Activated CD4-positive, alpha-beta T cell treated with anti-CD3 and anti-CD28 coated beads, Interleukin-2, amount 50 U/mL, for 1 hour (primary cell): ENCODE measurements around the gene ARHGAP31.
"Not testable (repeated sequence)": the region's sequence is repeated elsewhere in the genome, so short reads cannot be mapped to it uniquely, and the experiment has no call there.

Experiments used
- DNase-seq: peaks from one replicate; pipeline ENCODE4 v3.0.0-alpha.2; 2020

Gene ARHGAP31

DNA sequence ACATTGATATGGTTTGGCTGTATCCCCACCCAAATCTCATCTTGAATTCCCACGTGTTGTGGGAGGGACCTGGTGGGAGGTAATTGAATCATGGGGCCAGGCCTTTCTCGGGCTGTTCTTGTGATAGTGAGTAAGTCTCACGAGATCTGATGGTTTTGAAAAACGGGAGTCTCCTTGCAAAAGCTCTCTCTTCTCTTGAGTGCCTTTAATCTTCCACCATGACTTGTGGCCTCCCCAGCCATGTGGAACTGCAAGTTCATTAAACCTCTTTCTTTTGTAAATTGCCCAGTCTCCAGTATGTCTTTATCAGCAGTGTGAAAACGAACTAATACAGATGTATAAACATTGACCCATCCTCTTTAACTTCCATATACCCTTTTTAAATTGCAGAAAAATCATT lies 26.6 kb downstream of the ARHGAP31 start:
- not testable (repeated sequence) for DNase-seq

- DNase-seq, result peak; percentile 14
Measured at GRCh38 chr3:119322021-119322834, 28.0 kb downstream of the ARHGAP31 start.

DNA sequence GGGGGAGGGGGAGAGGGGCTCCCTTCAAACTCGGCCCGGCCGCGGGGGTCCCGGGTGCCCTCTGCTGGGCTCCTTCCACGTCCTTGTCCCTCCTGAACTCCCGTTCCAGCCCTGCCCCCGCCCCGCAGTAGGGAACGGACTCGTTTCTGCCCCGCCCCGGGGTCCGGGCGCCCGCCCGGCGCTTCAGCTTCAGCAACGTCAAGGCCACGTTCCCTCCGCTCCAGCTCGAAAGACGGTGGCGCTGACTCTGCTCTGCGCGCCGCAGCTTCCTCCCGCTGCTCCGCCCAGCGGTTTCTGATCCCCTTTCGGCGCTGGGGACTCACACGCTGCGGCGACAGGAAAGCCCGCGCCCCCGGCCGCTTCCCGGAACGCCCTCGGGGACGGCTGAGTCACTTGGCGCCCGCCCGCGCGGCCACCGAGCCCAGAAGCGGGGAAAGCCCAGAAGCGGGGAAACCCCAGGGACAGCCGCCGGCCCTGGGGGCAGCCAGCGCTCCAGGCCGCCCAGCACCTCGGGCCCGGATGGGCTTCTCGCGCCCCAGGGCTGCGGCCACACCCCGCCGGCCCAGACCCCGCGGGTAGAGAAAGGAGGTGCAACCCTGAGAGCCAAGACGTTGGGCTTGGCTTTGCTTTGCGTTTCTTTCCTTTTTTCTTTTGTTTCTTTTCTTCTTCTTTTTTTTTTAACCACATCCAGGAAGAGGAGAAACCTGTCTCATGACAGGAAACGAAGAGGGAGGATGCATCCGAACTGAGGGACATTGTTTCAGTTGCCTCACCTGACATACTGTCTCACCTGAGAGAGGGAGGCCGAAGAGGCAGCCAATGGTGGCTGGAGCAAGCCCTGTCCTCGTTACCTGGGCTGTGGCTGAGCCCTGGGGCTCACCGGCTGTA lies 28.9 kb downstream of the ARHGAP31 start:
- DNase-seq, result peak; percentile 88

- no peak for DNase-seq
Measured at GRCh38 chr3:119323723-119324085, 29.5 kb downstream of the ARHGAP31 start.

DNA sequence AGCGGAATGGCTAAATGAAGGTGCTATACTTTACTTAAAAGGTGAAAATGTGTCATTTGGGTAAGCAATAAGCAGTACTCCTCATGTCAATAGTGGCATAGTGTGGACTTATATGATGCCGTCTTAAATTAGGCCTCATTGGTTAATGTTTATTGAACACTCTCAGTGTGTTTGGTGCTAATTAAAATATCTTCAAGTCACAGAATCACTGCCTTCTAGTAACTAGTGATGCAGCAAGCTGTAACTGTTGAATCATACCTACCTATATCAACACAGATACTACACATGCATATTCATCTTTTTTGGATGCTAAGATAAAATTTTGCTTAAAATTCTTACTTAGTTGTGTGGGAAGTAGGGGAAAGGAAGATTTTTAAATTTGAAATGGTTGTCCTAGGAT lies 30.7 kb downstream of the ARHGAP31 start:
- DNase-seq, result no peak

- no peak for DNase-seq
Measured at GRCh38 chr3:119326976-119327375, 32.8 kb downstream of the ARHGAP31 start.

GRCh38 chr3:119329551-119329950 lies 35.4 kb downstream of the ARHGAP31 start:
- no peak for DNase-seq

GRCh38 chr3:119330181-119330580 lies 36.0 kb downstream of the ARHGAP31 start:
- DNase-seq, result no peak

- no peak for DNase-seq
Measured at GRCh38 chr3:119330858-119331257, 36.7 kb downstream of the ARHGAP31 start.

DNA sequence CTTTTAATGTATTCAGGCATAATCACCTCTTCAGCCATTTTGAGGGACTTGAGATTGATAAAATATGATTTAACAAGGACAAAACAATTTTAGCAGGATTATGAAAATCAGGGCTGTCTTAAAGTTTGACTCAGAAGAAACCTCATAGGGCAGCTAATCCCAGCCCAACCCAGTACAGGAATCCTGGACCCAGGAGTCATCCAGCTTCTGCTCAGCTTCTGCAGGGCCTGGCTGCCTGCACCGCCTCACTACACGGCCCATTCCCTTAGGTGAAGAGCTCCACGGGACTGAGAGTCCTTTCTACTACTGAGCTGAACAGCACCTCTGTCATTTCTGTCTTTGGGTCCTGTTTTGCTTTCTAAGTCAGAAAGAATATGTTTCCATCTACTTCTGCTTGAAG lies 37.5 kb downstream of the ARHGAP31 start:
- DNase-seq, result no peak

- DNase-seq, result no peak
Measured at GRCh38 chr3:119333773-119334509, 39.8 kb downstream of the ARHGAP31 start.

DNA sequence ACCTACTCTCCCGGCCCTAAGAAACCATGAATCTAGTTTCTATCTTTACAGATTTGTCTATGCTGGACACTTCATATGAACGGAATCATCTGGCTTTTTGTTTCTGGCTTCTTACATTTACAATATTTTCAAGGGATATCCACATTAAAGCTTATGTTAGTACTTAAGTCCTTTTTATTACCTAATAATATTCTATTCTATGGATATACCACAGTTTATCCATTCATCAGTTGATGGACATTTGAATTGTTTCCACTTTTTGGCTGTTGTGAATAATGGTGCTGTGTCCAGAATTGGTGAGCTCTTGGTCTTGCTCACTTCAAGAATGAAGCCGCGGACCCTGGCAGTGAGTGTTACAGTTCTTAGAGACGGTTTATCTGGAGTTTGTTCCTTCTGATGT lies 42.6 kb downstream of the ARHGAP31 start:
- no peak for DNase-seq

GRCh38 chr3:119337407-119337806 lies 43.2 kb downstream of the ARHGAP31 start:
- not testable (repeated sequence) for DNase-seq

DNA sequence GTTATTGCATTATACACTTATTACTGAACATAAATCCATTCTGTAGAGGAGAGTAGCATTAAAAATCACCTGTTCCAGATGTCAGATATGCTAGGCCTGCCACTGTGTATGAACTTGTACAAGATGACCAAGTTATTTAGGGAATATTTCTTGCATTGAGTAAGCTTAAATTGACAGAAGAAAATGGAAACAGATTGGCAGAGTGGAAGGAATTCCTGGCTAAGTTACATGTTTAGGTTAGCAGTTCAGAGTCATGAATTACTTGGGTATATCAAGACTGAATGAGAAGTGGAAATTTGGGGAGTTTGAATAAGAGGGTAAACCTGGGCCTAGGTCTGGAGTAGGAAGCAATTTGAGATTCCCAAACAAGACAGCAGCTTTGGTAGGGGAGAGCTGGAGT lies 44.6 kb downstream of the ARHGAP31 start:
- no peak for DNase-seq

- no peak for DNase-seq
Measured at GRCh38 chr3:119340014-119340413, 45.8 kb downstream of the ARHGAP31 start.

DNA sequence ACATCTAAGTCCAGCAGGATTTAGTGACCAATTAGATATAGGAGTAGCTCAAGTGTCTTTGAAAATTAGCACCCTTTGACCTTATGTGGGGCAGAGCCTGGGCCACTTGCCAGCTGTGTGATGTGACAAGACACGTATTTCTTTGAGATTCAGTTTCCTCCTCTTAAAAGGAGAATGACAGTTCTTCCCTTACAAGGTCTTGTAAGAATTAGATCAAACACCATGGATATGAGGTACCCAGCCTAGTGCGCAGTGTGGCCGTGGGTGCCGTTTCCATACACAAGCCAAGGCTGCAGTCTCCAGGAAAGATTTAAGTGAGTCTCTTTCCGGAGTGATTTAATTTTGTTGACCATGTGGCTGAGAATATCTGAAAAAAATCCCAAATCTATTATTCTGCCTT lies 46.3 kb downstream of the ARHGAP31 start:
- no peak for DNase-seq

DNA sequence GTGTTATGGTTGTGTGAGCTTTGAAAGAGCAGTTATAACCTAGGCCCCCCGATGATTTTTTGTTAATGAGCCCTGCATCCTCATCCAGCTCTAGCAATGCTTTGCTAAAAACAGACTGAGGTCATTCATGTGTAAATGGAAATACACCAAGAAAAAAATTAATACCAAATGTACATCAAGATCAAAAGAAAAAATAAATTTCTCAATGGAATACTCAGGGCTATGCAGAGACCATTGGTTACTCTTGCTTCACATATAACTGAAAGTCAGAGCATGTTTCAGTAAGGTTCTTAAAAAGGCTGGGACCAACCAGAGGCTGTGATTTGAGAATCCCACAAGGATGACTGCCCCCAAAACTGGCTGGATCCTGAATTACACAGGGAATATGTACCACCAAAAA lies 48.0 kb downstream of the ARHGAP31 start:
- DNase-seq, result no peak

- DNase-seq, result no peak
Measured at GRCh38 chr3:119343719-119344118, 49.5 kb downstream of the ARHGAP31 start.

- no peak for DNase-seq
Measured at GRCh38 chr3:119346076-119346496, 51.9 kb downstream of the ARHGAP31 start.

GRCh38 chr3:119347036-119347435 lies 52.9 kb downstream of the ARHGAP31 start:
- DNase-seq, result no peak

GRCh38 chr3:119349354-119350041 lies 55.3 kb downstream of the ARHGAP31 start:
- DNase-seq, result no peak

GRCh38 chr3:119350114-119350513 lies 55.9 kb downstream of the ARHGAP31 start:
- DNase-seq, result no peak

DNA sequence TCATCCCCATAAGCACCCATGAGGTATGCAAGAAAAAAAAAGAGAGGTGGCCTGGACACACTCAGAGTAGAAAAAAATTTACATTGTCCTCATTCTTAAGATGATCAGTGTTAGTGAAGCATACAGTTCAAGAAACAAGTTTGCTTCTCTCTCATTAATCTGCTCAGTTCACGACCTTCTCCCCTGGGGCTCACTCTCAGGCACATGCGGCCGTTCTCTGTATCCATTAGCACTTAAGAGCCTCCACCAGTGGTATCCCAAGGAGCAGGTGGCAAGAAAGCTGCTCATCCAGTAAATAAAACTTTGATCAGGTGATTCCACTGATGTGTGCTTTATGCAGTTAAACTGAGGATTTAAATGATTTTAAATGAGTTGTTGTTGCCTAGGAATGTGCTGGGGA lies 57.4 kb downstream of the ARHGAP31 start:
- DNase-seq, result no peak
